Stomach (tissue), 4 donors: ENCODE measurements around the gene DEGS1.

Experiments used
- EP300 ChIP-seq: sonication (generic); formaldehyde crosslinking; IDR thresholded peaks from one replicate; pipeline ENCODE4 v1.6.1; 2017; ENCODE audit warnings: antibody characterized with exemption
- POLR2A ChIP-seq, 4 donors: fragments of 450-650 bp; IDR thresholded peaks; one replicate each; pipeline ENCODE4 v1.6.1; 2016; ENCODE audit warnings: antibody characterized with exemption in 4 of 4, control low read depth in 2 of 4, mild to moderate bottlenecking in 1 of 4, moderate library complexity in 1 of 4
- POLR2AphosphoS5 ChIP-seq, 3 donors: sonication (generic); formaldehyde crosslinking; IDR thresholded peaks; one replicate each; pipeline ENCODE4 v1.6.1; 2016; ENCODE audit warnings: antibody characterized with exemption in 3 of 3
- TF ChIP-seq, protein P1 (sequence below), 7 experiments: fragments of 450-650 bp in 4 of 7; fragments of 200-600 bp in 3 of 7; sonication (generic) in 3 of 7; IDR thresholded peaks; one replicate each; pipeline ENCODE4 v1.5.1; 2016 to 2019; ENCODE audit warnings: antibody characterized with exemption in 7 of 7, control low read depth in 2 of 7, mild to moderate bottlenecking in 1 of 7

DNA sequence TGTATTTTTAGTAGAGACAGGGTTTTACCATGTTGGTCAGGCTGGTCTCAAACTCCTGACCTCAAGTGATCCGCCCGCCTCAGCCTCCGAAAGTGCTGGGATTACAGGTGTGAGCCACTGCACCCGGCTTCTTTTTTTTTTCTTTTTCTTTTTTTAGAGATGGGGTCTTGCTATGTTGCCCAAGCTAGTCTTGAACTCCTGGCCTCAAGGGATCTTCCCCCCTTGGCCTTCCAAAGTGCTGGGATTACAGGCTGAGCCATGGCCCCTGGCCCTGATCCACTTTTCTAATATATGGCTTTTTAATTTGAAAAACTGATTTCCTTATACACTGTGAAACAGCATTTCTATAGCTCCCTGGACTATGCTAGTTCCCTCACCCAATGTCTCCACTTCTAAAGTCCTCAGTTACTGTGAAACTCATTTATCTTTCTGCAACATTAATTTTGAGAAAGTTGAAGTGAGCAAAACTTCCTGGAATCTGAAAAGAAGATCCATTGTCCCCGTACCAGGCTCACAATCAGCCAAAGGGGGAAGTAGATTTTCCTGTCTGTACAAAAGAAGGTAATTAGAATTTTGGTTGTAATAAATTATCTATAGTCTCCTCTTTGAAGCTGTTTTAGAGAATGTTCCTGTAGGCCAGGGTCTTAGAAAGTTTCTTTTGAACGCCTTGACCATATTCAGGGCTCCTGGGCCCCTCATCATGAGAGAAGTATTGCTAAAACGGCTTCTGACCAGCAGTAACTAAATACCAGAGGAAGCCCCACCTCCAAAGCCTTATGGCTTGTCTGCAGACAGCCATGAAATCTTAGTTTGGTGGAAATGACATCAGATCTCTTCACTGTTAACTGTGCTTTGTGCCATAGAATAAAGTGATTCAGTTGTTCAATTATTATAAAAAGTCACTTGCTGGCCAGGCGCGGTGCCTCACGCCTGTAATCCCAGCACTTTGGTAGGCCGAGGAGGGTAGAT lies 34.9 kb downstream of the DEGS1 start:
- TF ChIP-seq, protein P1, sequence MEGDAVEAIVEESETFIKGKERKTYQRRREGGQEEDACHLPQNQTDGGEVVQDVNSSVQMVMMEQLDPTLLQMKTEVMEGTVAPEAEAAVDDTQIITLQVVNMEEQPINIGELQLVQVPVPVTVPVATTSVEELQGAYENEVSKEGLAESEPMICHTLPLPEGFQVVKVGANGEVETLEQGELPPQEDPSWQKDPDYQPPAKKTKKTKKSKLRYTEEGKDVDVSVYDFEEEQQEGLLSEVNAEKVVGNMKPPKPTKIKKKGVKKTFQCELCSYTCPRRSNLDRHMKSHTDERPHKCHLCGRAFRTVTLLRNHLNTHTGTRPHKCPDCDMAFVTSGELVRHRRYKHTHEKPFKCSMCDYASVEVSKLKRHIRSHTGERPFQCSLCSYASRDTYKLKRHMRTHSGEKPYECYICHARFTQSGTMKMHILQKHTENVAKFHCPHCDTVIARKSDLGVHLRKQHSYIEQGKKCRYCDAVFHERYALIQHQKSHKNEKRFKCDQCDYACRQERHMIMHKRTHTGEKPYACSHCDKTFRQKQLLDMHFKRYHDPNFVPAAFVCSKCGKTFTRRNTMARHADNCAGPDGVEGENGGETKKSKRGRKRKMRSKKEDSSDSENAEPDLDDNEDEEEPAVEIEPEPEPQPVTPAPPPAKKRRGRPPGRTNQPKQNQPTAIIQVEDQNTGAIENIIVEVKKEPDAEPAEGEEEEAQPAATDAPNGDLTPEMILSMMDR (IDR thresholded peaks at IDR 0.05), result no peak
- TF ChIP-seq POLR2A (IDR thresholded peaks at IDR 0.05) (no peak), POLR2AphosphoS5 (IDR thresholded peaks at IDR 0.05) (no peak), EP300 (no peak)
